GM12873 (cell line): ENCODE results near the gene DCXR.
A peak's percentile ranks its signal among the peaks of the same experiment; 100 is the strongest.

Experiments
- TF ChIP-seq, protein P1 (sequence below): IDR thresholded peaks from 2 replicates; pipeline ENCODE4 v1.5.1; 2012; ENCODE audit warnings: low read depth, mild to moderate bottlenecking, moderate library complexity, low read length, control low read depth; ENCODE audit not compliant: insufficient read depth; ENCODE audit errors: missing control alignments

DCXR gene

DNA sequence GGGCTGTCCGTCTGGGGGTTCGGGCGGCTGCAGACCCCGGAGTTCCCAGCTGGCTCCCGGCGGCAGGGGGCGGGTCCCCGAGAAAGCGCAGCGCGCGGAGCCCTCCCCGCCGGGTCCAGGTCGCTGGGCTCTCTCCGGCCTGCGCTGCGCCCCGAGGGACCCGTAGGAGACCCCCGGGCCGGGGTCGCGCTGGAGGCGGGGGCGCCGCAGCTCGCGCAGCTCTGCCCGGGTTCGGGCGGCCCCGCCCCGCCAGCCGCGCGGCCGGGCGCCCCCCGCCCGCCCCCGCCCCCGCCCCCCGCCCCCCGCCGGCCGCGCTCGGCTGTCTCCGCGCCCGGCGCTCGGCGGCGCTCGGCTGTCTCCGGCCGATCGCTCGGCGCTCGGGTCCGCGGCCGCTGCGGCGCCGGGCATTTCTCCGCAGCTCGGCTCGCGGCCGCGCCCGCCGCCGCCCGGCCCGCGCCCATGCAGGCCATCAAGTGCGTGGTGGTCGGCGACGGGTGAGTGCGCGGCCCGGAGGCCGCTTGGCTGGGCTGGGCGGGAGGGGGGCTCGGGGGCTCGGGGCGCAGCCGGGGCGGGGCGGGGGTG is 6.1 kb downstream of the DCXR start, which contains the start of gene RAC3:
Gene RAC3, plus strand, starts transcription at position 376 of the 582 bp plus-strand sequence. Its CDS starts 84 bp downstream, at position 460.
- TF ChIP-seq, protein P1, sequence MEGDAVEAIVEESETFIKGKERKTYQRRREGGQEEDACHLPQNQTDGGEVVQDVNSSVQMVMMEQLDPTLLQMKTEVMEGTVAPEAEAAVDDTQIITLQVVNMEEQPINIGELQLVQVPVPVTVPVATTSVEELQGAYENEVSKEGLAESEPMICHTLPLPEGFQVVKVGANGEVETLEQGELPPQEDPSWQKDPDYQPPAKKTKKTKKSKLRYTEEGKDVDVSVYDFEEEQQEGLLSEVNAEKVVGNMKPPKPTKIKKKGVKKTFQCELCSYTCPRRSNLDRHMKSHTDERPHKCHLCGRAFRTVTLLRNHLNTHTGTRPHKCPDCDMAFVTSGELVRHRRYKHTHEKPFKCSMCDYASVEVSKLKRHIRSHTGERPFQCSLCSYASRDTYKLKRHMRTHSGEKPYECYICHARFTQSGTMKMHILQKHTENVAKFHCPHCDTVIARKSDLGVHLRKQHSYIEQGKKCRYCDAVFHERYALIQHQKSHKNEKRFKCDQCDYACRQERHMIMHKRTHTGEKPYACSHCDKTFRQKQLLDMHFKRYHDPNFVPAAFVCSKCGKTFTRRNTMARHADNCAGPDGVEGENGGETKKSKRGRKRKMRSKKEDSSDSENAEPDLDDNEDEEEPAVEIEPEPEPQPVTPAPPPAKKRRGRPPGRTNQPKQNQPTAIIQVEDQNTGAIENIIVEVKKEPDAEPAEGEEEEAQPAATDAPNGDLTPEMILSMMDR = no peak

DNA sequence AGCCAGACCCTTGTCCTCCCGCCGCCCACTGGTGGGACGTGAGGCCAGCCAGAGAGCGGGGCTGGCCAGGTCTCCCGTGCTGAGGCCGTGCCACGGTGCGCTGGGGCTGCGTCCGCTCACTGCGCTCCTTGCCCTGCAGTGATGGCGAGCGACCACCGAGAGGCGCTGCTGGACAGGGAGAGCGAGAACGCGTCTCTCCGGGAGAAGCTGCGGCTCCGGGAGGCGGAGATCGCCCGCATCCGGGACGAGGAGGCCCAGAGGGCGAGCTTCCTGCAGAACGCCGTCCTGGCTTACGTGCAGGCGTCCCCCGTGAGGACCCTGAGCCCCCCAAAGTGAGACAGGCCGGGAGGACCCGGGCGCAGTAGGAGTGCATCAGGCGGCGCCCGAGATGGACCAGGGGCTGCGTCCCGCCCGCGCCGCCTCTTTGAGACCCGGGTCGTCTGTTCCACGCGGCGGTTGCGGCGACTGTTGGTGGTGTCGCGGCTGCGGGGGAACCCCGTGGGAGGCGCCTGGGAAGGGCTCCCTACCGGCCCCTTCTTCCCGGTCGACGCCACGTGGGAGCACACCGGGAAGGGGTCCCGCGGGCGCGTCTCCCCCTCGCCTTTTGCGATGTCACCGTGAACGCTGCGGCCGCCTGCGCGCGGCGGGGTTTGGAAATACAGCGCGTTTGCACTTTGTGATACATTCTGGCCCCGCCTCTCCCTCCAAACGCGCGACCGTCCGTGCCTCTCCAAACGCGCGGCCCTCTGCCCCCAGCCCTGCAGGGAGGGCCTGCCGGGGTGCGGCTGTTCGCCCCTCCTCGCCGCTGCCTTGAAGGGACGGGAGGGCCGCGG is 6.8 kb downstream of the DCXR start:
- TF ChIP-seq, protein P1 = peak; percentile 85

DNA sequence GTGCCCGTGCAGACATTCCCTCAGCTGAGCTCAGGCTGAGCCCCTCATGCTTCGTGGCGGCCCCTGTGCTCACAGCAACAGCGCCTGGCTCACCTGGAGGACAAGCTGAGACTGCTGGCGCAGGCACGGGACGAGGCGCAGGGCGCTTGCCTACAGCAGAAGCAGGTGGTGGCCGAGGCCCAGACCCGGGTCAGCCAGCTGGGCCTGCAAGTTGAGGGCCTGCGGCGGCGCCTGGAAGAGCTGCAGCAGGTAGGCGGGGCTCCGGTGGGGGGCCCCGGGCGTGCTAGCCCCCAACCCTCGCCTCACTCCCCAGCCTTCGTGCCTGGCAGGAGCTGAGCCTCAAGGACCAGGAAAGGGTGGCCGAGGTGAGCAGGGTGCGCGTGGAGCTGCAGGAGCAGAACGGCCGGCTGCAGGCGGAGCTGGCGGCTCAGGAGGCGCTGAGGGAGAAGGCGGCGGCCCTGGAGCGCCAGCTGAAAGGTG is 7.5 kb downstream of the DCXR start:
- TF ChIP-seq, protein P1 = no peak

DNA sequence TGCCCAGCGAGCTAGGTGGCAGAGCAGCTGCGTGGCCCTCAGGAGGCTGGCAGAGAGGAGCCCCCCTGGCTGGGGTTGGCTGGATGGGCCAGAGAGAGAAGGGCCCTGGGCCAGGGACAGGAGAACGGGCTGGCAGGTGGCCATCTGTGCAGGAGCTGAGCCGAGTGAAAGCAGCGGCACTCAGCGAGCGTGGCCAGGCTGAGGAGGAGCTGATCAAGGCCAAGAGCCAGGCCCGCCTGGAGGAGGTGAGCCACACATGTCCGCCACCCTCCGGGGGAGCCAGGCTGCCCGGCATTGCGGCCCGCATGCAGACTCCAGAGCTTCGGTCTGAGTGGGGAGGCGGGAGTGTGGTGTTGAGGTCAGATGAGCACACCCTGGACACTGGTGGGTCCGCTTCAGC is 8.1 kb downstream of the DCXR start:
- TF ChIP-seq, protein P1 = no peak

DNA sequence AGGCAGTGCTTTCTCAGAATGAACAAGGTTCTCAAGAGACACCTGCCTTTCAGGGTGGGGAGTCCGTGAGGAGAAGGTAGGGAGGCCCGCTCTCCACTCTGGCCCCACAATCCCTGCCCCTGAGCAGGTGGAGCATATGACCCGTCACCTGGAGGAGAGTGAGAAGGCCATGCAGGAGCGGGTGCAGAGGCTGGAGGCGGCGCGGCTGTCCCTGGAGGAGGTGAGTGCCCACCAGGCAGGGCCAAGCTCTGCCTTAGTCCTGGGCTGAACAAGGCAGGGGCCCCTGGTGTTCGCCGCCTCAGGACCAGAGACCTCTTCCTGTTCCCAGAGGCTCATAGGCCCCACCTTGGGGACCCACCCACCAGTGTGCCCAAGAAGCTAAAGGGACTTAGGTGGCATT is 8.5 kb downstream of the DCXR start:
- TF ChIP-seq, protein P1 = no peak

DNA sequence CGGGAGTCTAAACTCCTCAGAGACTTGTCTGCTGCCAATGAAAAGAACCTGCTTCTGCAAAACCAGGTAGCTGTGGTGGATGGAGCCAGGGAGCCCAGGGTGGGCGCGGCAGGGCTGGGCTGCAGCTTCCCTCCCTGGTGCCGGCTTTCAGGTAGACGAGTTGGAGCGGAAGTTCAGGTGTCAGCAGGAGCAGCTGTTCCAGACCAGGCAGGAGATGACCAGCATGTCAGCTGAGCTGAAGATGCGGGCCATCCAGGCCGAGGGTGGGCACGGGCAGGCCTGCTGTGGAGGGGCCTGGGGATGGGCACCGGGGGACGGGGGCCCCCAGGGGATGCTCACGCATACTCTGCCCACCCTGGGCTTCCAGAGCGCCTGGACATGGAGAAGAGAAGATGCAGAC is 9.3 kb downstream of the DCXR start:
- TF ChIP-seq, protein P1 = no peak

DNA sequence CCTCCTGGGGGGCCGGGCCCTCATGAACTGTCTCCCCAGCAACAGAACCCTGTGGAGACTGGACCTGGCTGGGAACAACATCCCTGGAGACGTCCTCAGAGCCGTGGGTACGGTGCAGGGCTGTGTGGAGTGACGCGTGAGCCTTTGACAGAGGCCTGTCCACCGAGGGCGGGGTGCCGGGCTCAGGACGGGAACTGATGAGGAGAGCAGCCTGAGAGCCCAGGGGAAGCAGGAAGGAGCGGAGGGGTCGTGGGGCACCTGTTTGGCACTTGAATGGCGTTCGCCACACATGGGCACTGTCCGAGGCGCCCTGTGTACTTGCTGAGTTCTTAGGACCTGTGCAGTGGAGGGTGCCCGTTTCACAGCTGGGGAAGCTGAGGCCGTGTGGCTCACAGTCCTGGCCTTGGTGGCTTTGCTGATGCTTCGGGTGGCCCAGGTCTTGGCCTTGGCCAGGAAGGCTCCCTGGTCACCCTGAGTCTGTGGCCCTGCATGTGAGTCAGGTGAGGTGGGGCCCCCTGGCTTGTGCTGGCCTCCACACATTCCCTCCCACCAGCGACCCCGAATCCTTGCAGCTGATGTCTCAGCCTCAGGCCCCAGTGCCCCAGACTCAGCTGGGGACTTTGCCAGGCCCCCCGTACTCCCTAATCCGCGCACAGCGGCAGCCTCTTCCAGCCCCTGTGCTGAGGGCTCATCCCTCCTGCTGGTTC is 11.9 kb downstream of the DCXR start:
- TF ChIP-seq, protein P1 = no peak
